Measurements from ENCODE around the gene CD274.
"Not testable (repeated sequence)": the region's sequence is repeated elsewhere in the genome, so short reads cannot be mapped to it uniquely, and the experiment has no call there.

The CD274 gene

DNA sequence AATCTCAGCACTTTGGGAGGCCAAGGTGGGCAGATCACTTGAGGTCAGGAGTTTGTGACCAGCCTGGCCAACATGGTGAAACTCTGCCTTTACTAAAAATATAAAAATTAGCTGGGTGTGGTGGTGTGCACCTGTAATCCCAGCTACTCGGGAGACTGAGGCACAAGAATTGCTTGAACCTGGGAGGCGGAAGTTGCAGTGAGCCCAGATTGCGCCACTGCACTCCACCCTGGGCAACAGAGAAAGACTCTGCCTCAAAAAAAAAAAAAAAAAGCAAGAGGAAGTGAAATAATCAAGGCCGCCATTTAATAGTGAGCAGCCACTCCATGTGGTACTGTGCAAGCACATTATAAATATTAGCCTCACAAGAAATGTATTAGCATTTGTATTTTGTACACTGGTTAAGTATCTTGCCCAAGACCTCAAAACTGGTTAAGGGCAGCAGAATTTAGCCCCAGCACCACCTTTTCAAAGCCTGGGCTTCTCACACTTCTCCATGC, 14.5 kb downstream of the CD274 start:
- not testable (repeated sequence) for DNase-seq (ENCODE audit: low read depth in 2 of 3, low spot score in 2 of 3)

DNA sequence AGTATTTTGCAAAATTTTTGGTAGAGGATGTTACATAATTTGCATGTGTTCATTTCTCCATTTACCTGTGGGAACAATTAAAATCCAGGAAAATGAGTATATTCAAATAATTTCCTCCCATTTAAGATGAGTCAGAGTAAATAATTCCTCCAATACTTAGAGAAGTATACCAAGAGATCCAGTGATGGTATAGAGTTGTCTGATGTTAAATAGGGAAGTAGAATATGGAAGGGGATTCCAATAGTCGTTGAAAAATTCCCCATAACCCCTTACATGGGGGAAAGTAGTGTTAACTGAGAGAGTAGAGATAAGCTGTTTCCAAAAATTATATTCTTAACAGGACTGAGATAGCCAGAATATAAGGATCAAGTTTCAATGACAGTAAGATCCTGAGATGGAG, 15.7 kb downstream of the CD274 start:
- DNase-seq (ENCODE audit: low read depth in 2 of 3, low spot score in 2 of 3) = no peak

DNA sequence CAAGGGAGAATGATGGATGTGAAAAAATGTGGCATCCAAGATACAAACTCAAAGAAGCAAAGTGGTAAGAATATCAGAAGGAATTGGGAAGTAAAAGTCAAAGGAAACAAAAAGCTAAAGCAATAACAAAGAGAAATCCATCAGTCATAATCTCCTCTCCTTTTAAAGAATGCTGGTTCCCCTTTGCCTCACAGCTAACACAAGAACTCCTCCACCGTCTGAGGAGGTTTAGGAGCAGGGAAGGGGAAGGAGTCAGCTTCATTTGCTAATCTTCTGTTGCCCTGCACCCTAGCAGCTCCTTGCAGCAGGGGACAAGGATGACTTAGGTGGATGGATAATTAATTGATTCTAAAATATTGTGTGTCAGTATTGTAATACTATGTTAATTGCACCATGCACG, 16.4 kb downstream of the CD274 start:
- DNase-seq (ENCODE audit: low read depth in 2 of 3, low spot score in 2 of 3) = no peak

DNA sequence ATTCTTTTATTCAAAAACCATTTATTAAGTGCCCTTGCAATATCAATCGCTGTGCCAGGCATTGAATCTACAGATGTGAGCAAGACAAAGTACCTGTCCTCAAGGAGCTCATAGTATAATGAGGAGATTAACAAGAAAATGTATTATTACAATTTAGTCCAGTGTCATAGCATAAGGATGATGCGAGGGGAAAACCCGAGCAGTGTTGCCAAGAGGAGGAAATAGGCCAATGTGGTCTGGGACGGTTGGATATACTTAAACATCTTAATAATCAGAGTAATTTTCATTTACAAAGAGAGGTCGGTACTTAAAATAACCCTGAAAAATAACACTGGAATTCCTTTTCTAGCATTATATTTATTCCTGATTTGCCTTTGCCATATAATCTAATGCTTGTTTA, 18.5 kb downstream of the CD274 start:
- DNase-seq (ENCODE audit: low read depth in 2 of 3, low spot score in 2 of 3) = no peak

DNA sequence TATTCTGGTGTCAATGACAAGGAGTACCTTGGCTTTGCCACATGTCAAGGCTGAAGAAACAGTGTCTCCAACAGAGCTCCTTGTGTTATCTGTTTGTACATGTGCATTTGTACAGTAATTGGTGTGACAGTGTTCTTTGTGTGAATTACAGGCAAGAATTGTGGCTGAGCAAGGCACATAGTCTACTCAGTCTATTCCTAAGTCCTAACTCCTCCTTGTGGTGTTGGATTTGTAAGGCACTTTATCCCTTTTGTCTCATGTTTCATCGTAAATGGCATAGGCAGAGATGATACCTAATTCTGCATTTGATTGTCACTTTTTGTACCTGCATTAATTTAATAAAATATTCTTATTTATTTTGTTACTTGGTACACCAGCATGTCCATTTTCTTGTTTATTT, 19.8 kb downstream of the CD274 start:
- DNase-seq (ENCODE audit: low read depth in 2 of 3, low spot score in 2 of 3) = no peak

DNA sequence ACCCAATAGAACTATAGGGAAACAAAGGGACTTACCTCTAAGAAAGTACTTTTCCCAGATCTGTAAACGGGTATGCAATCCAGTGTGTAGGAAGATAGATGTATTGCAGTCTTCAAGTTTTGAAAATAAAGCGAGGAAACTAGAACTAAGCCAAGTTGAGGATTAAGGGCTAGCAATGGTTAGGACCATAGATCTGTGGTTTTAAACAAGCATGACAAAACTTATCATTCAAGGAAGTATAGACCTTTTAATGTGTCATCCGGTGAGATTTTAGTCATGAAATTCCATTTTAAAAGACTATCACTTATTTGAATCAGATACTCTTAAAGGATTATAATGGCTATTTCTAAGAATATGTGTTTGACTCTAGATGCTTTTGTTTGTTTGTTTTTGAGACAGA, 20.5 kb downstream of the CD274 start:
- no peak for DNase-seq (ENCODE audit: low read depth in 2 of 3, low spot score in 2 of 3)

DNA sequence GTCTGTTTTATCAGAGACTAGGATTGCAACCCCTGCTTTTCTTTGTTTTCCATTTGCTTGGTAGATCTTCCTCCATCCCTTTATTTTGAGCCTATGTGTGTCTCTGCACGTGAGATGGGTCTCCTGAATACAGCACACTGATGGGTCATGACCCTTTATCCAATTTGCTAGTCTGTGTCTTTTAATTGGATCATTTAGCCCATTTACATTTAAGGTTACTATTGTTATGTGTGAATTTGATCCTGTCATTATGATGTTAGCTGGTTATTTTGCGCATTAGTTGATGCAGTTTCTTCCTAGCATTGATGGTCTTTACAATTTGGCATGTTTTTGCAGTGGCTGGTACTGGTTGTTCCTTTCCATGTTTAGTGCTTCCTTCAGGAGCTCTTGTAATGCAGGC, 25.3 kb downstream of the CD274 start:
- not testable (repeated sequence) for DNase-seq (ENCODE audit: low read depth in 2 of 3, low spot score in 2 of 3)

DNA sequence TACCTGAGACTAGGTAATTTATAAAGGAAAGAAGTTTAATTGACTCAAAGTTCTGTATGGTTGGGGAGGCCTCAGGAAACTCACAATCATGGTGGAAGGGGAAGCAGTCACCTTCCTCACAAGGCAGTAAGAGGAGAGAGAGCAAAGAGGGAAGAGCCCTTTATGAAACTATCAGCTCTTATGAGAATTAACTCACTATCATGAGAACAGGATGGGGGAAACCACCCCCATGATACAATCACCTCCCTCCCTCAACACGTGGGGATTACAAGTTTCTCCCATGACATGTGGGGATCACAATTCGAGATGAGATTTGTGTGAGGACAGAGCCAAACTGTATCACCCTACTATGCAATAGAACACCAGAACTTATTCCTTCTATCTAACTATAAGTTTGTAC, 27.9 kb downstream of the CD274 start:
- no peak for DNase-seq (ENCODE audit: low read depth in 2 of 3, low spot score in 2 of 3)

DNA sequence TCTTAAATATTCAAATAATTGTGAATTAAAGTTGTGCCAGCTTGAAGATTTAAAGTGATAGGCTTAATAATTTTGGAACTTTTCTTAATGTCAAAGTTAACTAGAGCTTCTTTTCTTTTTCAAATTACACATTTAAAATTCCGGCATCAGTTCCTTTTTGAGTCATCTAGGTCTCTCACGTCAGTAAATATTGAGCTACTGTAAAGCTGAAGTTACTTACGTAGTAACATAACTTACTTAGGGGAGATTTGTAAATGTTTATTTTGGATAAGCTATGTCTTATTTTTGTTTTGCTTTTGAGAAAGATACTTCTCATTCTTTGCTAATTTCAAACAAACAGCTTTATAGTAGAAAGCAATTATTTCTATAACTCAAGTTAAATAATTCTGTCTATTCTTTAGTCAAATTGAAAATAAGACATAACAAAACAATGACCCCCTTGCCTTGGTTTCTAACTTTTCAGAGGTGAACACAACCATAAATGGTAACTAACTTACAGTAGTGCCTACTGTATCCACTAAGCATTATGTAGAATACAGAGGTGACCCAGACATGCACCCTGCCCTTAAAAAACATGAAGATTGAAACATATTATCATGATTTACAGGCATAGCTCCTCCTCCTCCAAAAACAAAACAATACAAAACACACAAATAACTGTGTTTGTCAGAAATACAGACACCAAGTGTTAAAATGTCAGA, 29.8 kb downstream of the CD274 start:
- no peak for DNase-seq (ENCODE audit: low read depth in 2 of 3, low spot score in 2 of 3)

DNA sequence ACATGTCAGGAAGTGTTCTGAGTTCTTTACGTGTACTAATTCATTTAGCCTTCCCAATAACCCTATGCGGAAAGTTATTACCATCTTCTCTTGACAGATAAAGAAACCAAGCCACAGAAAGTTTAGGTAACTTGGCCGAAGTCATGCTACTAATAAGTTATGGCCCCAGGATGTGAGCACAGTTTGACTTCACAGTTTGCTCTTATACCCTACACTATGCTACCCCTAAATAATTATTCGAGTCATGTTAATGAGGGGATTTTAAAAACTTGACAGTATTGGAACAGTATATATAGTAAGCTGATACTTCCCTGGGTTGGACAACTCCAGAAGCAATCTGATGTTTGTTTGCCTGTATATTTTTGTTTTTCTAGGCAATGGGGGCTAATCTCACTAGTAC, 30.6 kb downstream of the CD274 start:
- no peak for DNase-seq (ENCODE audit: low read depth in 2 of 3, low spot score in 2 of 3)

DNA sequence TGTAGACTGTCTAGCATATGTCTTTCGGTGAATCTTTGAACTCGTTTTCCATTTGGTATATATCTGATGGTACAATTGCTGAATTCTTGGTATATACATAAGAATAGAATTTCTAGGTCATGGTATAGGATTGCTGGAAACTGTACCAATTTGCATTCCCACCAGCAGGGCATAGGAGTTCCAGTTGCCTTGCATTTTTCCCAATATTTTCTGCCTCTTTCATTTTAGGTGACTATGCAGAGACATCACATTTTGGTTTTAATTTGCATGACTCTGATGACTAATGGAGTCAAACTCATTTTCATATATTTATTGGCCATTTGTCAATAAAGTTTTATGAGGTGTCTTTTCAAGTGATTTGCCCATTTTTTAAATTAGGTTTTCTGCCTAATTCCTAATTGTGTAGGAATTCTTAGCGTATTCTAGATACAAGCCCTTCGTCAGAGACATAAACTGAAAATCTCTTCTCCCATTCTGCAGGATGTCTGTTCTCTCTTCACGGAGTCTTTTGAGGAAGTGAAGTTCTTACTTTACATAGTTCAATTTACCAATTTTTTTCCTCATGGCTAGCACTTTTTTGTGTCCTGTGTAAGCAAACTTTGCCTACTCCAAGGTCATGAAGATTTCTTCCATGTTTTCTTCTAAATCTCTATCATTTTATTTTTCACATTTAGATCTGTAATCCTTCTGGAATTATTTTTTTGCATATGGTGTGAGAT, 31.1 kb downstream of the CD274 start:
- no peak for DNase-seq (ENCODE audit: low read depth in 2 of 3, low spot score in 2 of 3)

DNA sequence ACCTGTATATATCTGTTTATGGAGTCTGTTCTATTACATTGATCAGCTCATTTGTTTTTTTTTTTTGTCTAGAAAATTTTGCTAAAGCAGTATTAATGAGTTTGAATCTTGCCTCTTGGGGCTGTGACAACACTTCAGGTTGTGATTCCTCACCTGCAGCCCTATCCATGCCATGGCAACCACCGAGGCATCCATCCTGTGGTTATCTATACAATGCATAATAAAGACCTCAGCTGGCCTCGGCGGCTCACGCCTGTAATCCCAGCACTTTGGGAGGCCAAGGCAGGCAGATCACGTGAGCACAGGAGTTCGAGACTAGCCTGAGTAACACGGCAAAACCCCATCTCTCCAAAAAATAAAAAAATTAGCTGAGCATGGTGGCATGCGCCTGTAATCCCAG, 31.9 kb downstream of the CD274 start:
- DNase-seq (ENCODE audit: low read depth in 2 of 3, low spot score in 2 of 3) = no peak

DNA sequence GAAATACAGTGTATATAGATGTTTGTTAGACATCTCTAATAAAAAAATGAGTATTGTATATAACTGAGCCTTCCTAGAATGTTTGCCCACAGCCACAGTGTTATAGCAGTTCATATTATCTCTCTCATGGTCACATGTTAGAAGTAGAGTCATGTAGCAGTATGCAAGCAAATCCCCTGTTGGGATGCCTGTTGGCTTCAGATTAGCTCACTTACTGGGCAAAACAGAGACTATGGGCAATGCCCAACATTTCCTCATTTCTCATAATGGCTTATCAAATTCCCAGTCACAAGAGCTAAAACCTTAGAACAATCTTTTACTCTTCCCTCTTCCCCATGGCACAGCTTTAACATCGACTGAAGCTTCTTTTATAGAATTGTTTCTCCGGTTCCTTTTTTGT, 33.0 kb downstream of the CD274 start:
- no peak for DNase-seq (ENCODE audit: low read depth in 2 of 3, low spot score in 2 of 3)

DNA sequence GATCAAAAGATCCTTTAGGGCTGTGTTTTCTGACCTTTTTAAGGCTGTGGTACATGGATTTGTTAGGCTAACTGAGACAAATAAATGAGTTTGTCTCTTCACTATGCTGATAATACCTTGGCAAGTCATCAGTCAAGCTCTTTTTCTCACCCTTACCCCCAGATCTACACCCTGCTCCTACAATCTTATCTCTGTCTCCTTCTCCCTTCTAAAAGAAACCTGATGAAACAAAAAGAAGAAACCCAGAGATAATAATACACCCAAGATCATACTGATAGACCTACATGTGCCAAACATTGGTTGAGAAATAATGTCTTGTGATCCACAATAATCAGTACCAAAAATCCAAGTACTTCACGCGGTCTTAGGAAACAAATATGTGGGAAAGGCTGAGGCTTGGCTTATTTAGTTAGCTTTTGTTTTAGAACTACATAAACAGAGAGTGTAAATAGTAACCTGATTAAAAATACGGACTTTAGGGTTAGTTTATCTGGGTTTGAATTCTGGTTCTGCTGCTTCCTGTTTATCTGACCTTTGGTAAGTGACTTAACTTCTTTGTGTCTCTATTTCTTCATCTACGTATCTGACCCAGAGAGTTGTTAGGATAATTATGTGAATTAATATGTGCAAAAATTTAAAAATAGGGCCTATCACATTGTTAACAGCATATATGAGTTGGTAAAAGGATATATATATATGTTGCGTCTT, 35.2 kb downstream of the CD274 start:
- no peak for DNase-seq (ENCODE audit: low read depth in 2 of 3, low spot score in 2 of 3)

DNA sequence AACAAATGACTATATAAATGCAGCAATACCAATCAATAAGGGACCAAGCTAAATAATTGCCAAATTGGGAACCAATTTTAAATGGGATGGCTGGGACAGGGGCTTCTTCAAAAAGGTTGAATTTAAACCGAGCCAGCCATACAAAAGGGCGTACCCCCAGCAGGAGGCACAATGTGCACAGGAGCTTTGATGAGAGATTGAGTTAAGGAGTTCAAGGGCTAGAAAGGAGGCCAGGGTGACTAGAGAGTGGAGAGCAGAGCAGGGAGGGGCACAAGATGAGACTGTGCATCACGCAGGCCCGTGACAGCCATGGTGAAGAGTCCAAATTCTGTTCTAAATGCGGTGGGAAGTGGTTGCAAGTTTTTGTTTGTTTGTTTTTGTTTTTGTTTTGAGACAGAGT, 36.6 kb downstream of the CD274 start:
- DNase-seq (ENCODE audit: low read depth in 2 of 3, low spot score in 2 of 3) = no peak

DNA sequence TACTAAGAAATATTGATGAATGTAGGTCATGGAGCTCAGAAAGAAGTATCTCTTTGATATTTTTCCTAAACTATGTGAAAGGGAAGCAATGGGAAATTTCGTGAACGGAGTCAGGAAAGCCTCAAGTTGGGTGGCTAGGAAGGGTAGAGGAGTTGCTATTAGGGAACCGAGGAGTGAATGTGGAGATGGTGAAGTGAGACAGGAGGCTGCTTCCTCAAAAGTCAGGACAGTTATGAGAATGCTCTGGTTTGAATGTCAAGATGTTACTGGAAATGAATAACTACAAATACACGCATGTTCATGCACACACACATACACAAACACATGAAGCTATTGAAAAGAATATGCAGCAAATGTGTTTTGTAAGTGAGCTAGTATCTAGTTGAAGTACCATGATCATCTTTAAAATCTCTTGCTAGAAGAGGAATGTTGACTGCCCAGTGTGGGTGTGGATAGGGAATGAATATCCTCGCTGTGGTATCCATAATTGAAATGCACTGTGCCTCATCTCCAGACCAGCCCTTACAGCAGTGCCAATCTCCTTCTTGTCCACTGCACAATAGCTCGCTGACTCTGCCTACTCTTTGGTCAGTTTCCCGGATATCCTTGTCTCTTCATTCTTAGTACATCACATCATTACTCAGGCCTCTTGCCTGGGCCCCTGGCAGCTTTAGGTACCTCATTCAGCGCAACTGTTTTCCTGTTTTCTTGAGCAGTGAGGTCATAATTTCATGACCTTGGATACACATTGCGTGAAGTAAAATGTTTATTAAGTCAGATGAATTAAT, 38.1 kb downstream of the CD274 start:
- DNase-seq (ENCODE audit: low read depth in 2 of 3, low spot score in 2 of 3) = no peak

DNA sequence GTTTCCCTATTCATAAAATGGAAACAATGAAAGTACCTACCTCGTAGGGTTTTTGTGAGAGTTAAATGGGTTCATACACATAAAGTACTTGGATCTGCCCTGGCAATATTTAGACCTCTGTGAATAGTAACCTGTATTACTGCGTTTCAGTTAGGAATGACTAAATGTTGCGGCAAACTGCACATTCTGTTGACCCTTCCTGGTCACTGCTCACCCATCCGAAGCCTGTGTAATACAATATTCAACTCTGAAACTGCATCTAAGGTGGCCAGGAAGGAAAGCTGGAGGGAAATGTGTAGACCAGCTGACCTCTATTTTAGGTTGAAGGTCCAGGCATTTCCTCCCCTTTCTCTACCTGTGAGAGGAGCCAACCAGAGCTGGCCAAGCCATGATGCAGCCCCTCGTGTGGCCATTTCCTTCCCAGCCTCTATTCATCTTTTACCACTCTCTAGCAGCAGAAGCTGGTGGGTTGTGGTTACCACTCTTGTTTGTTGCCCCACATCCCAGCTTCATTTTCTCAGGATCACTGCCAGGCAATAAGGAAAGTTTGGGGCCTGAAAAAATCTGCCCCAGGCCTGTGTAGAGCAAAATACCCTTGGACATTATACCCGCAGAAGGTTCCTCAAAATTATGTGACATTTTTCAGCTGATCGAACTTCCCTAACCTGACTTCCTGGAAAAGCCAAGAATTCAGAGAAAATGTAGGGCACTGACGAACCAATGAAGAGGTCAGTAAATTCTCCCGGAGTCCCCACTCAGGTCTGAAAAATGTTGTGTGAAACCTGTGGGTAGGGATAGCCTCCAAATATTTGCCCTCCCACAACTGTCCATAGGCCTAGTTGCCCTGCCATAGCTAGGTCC, 39.5 kb downstream of the CD274 start:
- DNase-seq (ENCODE audit: low read depth in 2 of 3, low spot score in 2 of 3) = no peak

DNA sequence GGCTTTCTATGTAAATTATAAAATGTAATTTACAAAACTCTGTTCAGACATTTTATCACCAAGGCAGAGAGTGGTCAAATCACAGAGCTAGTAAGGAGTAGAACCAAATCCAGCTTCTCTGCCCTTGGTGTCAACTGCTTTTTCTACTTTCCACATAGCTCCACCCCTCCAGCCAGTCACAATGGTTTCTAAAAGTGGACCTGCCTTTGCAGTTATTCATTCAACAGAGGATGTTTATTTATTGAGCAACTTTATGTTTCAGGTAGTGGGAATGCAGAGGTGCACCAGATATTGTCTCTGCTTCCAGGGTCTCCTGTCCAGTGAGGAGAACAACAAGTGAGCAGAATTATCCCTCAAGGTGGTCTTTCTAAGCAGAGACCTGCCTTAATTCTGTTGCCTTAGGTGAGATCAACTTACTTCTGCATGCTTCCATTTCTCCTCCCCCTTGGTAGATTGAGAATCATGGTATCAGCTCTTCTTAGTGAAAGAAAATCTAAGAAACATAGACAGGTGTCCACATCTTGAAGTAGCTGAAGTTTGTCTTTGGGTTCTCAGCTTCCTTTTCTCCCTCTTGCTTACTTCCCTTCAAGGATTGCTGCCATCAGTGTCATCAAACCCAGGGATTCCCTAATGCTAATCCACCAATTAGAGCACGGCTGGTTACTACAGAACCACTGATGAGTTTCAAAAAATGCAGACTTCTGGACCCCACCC, 42.8 kb downstream of the CD274 start:
- DNase-seq (ENCODE audit: low read depth in 2 of 3, low spot score in 2 of 3) = no peak

DNA sequence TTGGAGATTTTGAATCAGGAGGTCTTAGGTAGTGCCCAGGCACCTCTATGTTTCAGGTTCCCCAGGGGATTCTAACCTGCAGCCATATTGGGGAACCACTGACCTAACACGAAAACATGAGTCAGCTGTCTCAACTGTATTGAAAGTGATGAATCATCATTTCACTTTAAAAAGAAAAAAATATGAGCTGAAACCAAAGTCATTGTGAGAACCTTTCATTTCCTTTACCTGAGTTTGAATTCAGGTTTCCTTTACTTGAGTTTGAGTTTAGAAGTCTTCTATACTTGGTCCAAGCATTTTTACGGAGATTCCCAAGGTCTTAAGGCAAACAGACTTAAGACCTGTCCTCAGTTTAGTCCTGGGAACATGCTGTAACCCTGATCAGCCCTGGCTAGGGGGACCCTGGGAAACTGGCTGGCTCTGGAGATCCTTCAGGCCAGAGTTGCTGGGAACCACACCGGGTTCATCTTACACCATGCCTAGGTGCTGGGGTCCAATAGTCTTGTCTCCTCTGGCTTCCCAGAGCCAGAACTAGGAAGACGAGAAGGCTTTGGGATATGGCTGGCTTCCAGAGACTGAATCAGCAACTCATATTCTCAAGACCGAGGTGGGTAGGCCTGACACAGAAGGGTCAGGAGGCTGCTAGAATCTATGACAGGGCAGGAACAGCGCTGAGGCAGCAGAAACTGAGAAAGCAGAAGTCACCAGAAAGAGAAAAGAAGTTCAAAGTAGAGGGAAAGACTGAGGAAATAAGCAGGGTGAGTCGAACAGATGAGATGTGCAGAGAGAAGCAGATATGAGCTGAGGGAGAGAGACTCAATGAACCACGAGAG, 43.6 kb downstream of the CD274 start:
- no peak for DNase-seq (ENCODE audit: low read depth in 2 of 3, low spot score in 2 of 3)

All from activated CD8-positive, alpha-beta memory T cell treated with anti-CD3 and anti-CD28 coated beads for 48 hours (primary cell).